Vagina (tissue), 2 donors: ENCODE data around the gene C1QTNF4. TPM values are rescaled to one million over a fixed set of nuclear protein-coding genes. Genes with fewer than 3 reads are reported as not detected.

ENCODE experiments used
- DNase-seq, 2 donors: peaks; one replicate each; pipeline ENCODE4 v3.0.0-alpha.2; 2017; ENCODE audit errors: extremely low spot score in 2 of 2
- H3K27ac ChIP-seq: fragments of 200-600 bp; sonication (generic); one replicate; pipeline ENCODE4 v1.5.1; 2019
- H3K27me3 ChIP-seq: fragments of 200-600 bp; sonication (generic); one replicate; pipeline ENCODE4 v1.5.1; 2019
- H3K36me3 ChIP-seq, 2 donors: fragments of 200-600 bp; sonication (generic); one replicate each; pipeline ENCODE4 v1.5.1; 2017 to 2019
- H3K4me1 ChIP-seq: fragments of 200-600 bp; sonication (generic); one replicate; pipeline ENCODE4 v1.5.1; 2019
- H3K4me3 ChIP-seq, 2 donors: fragments of 200-600 bp; sonication (generic); 1 replicate in 1 of 2; 2 replicates in 1 of 2; pipeline ENCODE4 v1.5.1; 2016 to 2019
- H3K9me3 ChIP-seq: fragments of 200-600 bp; sonication (generic); one replicate; pipeline ENCODE4 v1.5.1; 2019
- CTCF ChIP-seq, 3 experiments: fragments of 450-650 bp in 2 of 3; fragments of 200-600 bp in 1 of 3; sonication (generic) in 1 of 3; IDR thresholded peaks; one replicate each; pipeline ENCODE4 v1.5.1; 2017 to 2019; ENCODE audit warnings: antibody characterized with exemption in 3 of 3, mild to moderate bottlenecking in 2 of 3, moderate library complexity in 2 of 3
- POLR2A ChIP-seq, 2 donors: fragments of 450-650 bp; IDR thresholded peaks; one replicate each; pipeline ENCODE4 v1.6.1; 2017; ENCODE audit warnings: antibody characterized with exemption in 2 of 2, mild to moderate bottlenecking in 2 of 2, moderate library complexity in 2 of 2
- POLR2AphosphoS5 ChIP-seq, 2 donors: sonication (generic); formaldehyde crosslinking; IDR thresholded peaks; one replicate each; pipeline ENCODE4 v1.9.0; 2017; ENCODE audit warnings: antibody characterized with exemption in 2 of 2, mild to moderate bottlenecking in 2 of 2, low read depth in 1 of 2; ENCODE audit not compliant: insufficient read depth in 1 of 2
- intact Hi-C: fragments of 100-400 bp; cut with DNase I; formaldehyde crosslinking; loops from one replicate; pipeline ENCODE4 v1.15.1; 2023
- total RNA-seq: library from RNA; depleted of rRNA; stranded (reverse); fragments of >200 nt; gene quantifications from one replicate; pipeline ENCODE4 v1.2.3, GENCODE V29; 2016

C1QTNF4 gene
- total RNA-seq, 1 donor from 2014 or later: 3.4 TPM

DNA sequence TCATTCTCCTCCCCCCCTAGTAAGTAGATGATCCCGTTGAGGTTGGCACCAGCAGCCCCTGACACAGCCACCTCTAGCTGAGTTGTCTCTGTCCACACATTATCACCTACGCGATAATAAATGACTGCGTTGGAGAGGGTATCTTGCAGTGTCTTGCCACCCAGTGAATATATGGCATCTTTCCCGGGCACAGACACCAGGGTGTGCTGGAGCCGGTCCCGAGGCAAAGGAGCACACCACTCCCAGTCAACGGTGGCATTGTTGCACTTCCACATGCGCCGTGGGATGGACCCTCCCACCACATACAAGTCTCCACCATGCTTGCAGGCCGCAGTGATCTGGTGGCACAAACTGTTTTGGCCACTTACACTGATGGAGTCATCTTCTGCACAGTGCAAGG lies 20.9 kb downstream of the C1QTNF4 start:
- H3K27ac ChIP-seq: no peak overlapping the region
- H3K36me3 ChIP-seq: peaks cover 0 to 47% of the 10 kb centered on the region in 2 donors
- no peaks in the 10 kb centered on the region for H3K27me3 ChIP-seq
- H3K4me3 ChIP-seq: no peak overlapping the region
- H3K9me3 ChIP-seq: no peaks in the 10 kb centered on the region
- H3K4me1 ChIP-seq: peaks cover 28% of the 10 kb centered on the region
- intact Hi-C loops: no loop called here
- TF ChIP-seq POLR2AphosphoS5 (IDR thresholded peaks at IDR 0.05; ENCODE audit: insufficient read depth in 1 of 2, low read depth in 1 of 2): no peak
- no peak for TF ChIP-seq POLR2A (IDR thresholded peaks at IDR 0.05)
- TF ChIP-seq CTCF (IDR thresholded peaks at IDR 0.05): no peak
- DNase-seq: no peak

GRCh38 chr11:47572715-47573255 lies 21.4 kb downstream of the C1QTNF4 start:
- H3K9me3 ChIP-seq: no peaks in the 10 kb centered on the region
- no peak overlapping the region for H3K4me3 ChIP-seq
- TF ChIP-seq POLR2AphosphoS5 (IDR thresholded peaks at IDR 0.05; ENCODE audit: insufficient read depth in 1 of 2, low read depth in 1 of 2) (no peak), POLR2A (IDR thresholded peaks at IDR 0.05) (no peak), CTCF (IDR thresholded peaks at IDR 0.05) (no peak)
- no peaks in the 10 kb centered on the region for H3K27me3 ChIP-seq
- intact Hi-C loops: no loop called here
- DNase-seq: no peak
- H3K4me1 ChIP-seq: peaks cover 23% of the 10 kb centered on the region
- H3K36me3 ChIP-seq: peaks cover 0 to 47% of the 10 kb centered on the region in 2 donors
- H3K27ac ChIP-seq: no peak overlapping the region

GRCh38 chr11:47571895-47572294 lies 22.3 kb downstream of the C1QTNF4 start:
- Histone ChIP-seq H3K4me1 (peaks cover 17% of the 10 kb centered on the region), H3K27ac (no peak overlapping the region), H3K4me3 (no peak overlapping the region), H3K36me3 (peaks cover 0 to 47% of the 10 kb centered on the region in 2 donors), H3K27me3 (no peaks in the 10 kb centered on the region), H3K9me3 (no peaks in the 10 kb centered on the region)
- DNase-seq: no peak
- TF ChIP-seq CTCF (IDR thresholded peaks at IDR 0.05): no peak
- TF ChIP-seq POLR2A (IDR thresholded peaks at IDR 0.05): no peak
- TF ChIP-seq POLR2AphosphoS5 (IDR thresholded peaks at IDR 0.05; ENCODE audit: insufficient read depth in 1 of 2, low read depth in 1 of 2): no peak
- intact Hi-C loops: no loop called here

GRCh38 chr11:47571357-47571729 lies 22.9 kb downstream of the C1QTNF4 start:
- no peaks in the 10 kb centered on the region for H3K9me3 ChIP-seq
- no peak overlapping the region for H3K4me3 ChIP-seq
- no peak for DNase-seq
- no peaks in the 10 kb centered on the region for H3K27me3 ChIP-seq
- TF ChIP-seq POLR2A (IDR thresholded peaks at IDR 0.05) (no peak), POLR2AphosphoS5 (IDR thresholded peaks at IDR 0.05; ENCODE audit: insufficient read depth in 1 of 2, low read depth in 1 of 2) (no peak), CTCF (IDR thresholded peaks at IDR 0.05) (no peak)
- H3K27ac ChIP-seq: no peak overlapping the region
- peaks cover 18% of the 10 kb centered on the region for H3K4me1 ChIP-seq
- peaks cover 0 to 47% of the 10 kb centered on the region in 2 donors for H3K36me3 ChIP-seq
- intact Hi-C loops: no loop called here

DNA sequence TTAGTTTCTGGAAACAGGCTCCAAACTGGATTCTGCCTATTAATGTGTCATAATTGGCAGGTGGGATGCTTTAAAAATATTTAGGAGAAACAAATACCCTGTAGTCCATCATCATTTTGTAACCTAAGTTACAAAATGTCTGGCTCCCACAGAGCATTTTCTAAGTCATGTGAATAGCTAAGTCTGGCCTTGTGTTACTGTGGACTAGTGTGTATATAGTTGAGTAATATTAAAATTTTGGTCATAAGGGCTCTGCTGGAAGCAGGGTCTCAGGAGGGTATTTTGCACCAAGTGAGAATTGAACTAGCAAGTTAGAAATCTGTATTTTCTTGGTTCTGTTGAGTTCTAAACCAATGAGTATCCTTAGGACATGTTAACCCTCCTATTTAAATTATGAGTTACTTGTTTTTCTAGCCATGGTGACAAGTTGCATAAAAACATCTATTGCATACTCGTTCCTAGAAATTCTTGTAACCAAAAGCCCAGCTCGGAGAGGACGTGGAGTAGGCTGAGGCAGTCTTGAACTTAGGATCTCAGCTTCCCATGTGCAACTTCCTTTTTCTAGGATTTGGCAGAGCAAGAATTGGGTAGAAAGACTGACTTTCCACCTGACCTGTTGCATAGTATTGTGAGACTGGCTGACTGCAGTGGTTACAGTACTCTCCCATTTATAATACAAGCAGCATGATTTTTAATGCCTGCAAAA lies 23.4 kb downstream of the C1QTNF4 start:
- H3K4me1 ChIP-seq: peaks cover 23% of the 10 kb centered on the region
- no peaks in the 10 kb centered on the region for H3K27me3 ChIP-seq
- no peak overlapping the region for H3K27ac ChIP-seq
- no peak overlapping the region for H3K4me3 ChIP-seq
- TF ChIP-seq POLR2AphosphoS5 (IDR thresholded peaks at IDR 0.05; ENCODE audit: insufficient read depth in 1 of 2, low read depth in 1 of 2): no peak
- TF ChIP-seq CTCF (IDR thresholded peaks at IDR 0.05): no peak
- TF ChIP-seq POLR2A (IDR thresholded peaks at IDR 0.05): no peak
- no peak for DNase-seq
- H3K36me3 ChIP-seq: peaks cover 0 to 47% of the 10 kb centered on the region in 2 donors
- no peaks in the 10 kb centered on the region for H3K9me3 ChIP-seq
- intact Hi-C loops: no loop called here
